HEK293 (cell line): ENCODE data around the gene EBF3.

Source experiments
- CTCF ChIA-PET: fragments of 350-600 bp; formaldehyde crosslinking; extraction: SDS; loops from one replicate; lab custom pipeline; 2021; ENCODE audit warnings: antibody characterized with exemption; lab: Yijun Ruan, JAX
- POLR2A ChIA-PET: fragments of 300-600 bp; formaldehyde crosslinking; extraction: SDS; loops from one replicate; lab custom pipeline; 2020; ENCODE audit warnings: antibody characterized with exemption, inconsistent platforms; lab: Yijun Ruan, JAX
- H3K27ac ChIP-seq: fragments of 200-500 bp; sonication (Bioruptor generic); 2 replicates; pipeline ENCODE4 v1.5.1; 2014; ENCODE audit warnings: low read depth, low read length, control low read depth, inconsistent platforms; ENCODE audit errors: extremely low read depth
- H3K36me3 ChIP-seq, 2 experiments: fragments of 200-500 bp in 1 of 2; sonication (Bioruptor generic) in 1 of 2; 1 replicate in 1 of 2; 2 replicates in 1 of 2; pipeline ENCODE4 v1.5.1; 2014 to 2017; ENCODE audit warnings: inconsistent platforms in 2 of 2, low read length in 2 of 2; ENCODE audit not compliant: control insufficient read depth in 2 of 2, insufficient read depth in 1 of 2
- H3K4me1 ChIP-seq: fragments of 200-500 bp; sonication (Bioruptor generic); 2 replicates; pipeline ENCODE4 v1.5.1; 2014; ENCODE audit warnings: mild to moderate bottlenecking, low read length, inconsistent platforms; ENCODE audit not compliant: control insufficient read depth, insufficient read depth
- H3K4me3 ChIP-seq: 2 replicates; pipeline ENCODE4 v1.5.1; 2011; ENCODE audit warnings: low read depth, mild to moderate bottlenecking, control low read depth, low read length, moderate library complexity
- H3K9me3 ChIP-seq: fragments of 200-500 bp; sonication (Bioruptor generic); 2 replicates; pipeline ENCODE4 v1.5.1; 2014; ENCODE audit warnings: low read depth, low read length, inconsistent platforms; ENCODE audit not compliant: control insufficient read depth, insufficient read depth
- GLIS1 ChIP-seq: fragments of 450-650 bp; formaldehyde crosslinking; IDR thresholded peaks from 2 replicates; pipeline ENCODE4 v1.5.1; 2016; ENCODE audit warnings: missing biosample characterization, missing genetic modification characterization
- GLIS2 ChIP-seq: fragments of 450-650 bp; formaldehyde crosslinking; IDR thresholded peaks from 2 replicates; pipeline ENCODE4 v1.5.1; 2016; ENCODE audit warnings: missing biosample characterization, missing genetic modification characterization
- KLF7 ChIP-seq: fragments of 450-650 bp; formaldehyde crosslinking; IDR thresholded peaks from 2 replicates; pipeline ENCODE4 v1.5.1; 2016; ENCODE audit warnings: missing biosample characterization, missing genetic modification characterization, borderline replicate concordance
- MYNN ChIP-seq: fragments of 450-650 bp; formaldehyde crosslinking; IDR thresholded peaks from 2 replicates; pipeline ENCODE4 v1.5.1; 2016; ENCODE audit warnings: missing biosample characterization, missing genetic modification characterization, borderline replicate concordance
- OSR2 ChIP-seq: fragments of 450-650 bp; formaldehyde crosslinking; IDR thresholded peaks from 2 replicates; pipeline ENCODE4 v1.5.1; 2016; ENCODE audit warnings: missing biosample characterization, missing genetic modification characterization
- REPIN1 ChIP-seq: fragments of 450-650 bp; formaldehyde crosslinking; IDR thresholded peaks from 2 replicates; pipeline ENCODE4 v1.5.1; 2017; ENCODE audit warnings: missing biosample characterization, missing genetic modification characterization, low read depth
- SALL2 ChIP-seq: fragments of 450-650 bp; formaldehyde crosslinking; IDR thresholded peaks from 2 replicates; pipeline ENCODE4 v1.5.0; 2017; ENCODE audit warnings: missing biosample characterization, mild to moderate bottlenecking, missing genetic modification characterization, borderline replicate concordance
- SETDB1 ChIP-seq: IDR thresholded peaks from one replicate; pipeline ENCODE4 v1.6.1; 2017; ENCODE audit warnings: mild to moderate bottlenecking, low read length, moderate library complexity, mixed read lengths; ENCODE audit not compliant: insufficient read length
- TRIM28 ChIP-seq: IDR thresholded peaks from 2 replicates; pipeline ENCODE4 v1.6.1; 2011; ENCODE audit warnings: low read length, control low read depth, borderline replicate concordance
- ZFP3 ChIP-seq: fragments of 450-650 bp; formaldehyde crosslinking; IDR thresholded peaks from 2 replicates; pipeline ENCODE4 v1.5.1; 2016; ENCODE audit warnings: low read depth, missing biosample characterization, missing genetic modification characterization
- ZNF133 ChIP-seq: fragments of 450-650 bp; formaldehyde crosslinking; IDR thresholded peaks from 2 replicates; pipeline ENCODE4 v1.5.1; 2016; ENCODE audit warnings: missing biosample characterization, missing genetic modification characterization
- ZNF140 ChIP-seq: fragments of 450-650 bp; formaldehyde crosslinking; IDR thresholded peaks from 2 replicates; pipeline ENCODE4 v1.5.1; 2016; ENCODE audit warnings: missing biosample characterization, missing genetic modification characterization
- ZNF19 ChIP-seq: fragments of 450-650 bp; formaldehyde crosslinking; IDR thresholded peaks from 2 replicates; pipeline ENCODE4; 2016; ENCODE audit warnings: missing biosample characterization, missing genetic modification characterization, low read depth
- ZNF391 ChIP-seq: fragments of 450-650 bp; formaldehyde crosslinking; IDR thresholded peaks from 2 replicates; pipeline ENCODE4 v1.5.1; 2016; ENCODE audit warnings: low read depth, missing biosample characterization, missing genetic modification characterization, borderline replicate concordance
- ZNF514 ChIP-seq: fragments of 450-650 bp; formaldehyde crosslinking; IDR thresholded peaks from 2 replicates; pipeline ENCODE4 v1.5.1; 2016; ENCODE audit warnings: missing biosample characterization, missing genetic modification characterization
- ZNF548 ChIP-seq: fragments of 450-650 bp; formaldehyde crosslinking; IDR thresholded peaks from 2 replicates; pipeline ENCODE4 v1.5.1; 2016; ENCODE audit warnings: missing biosample characterization, missing genetic modification characterization
- ZNF580 ChIP-seq: fragments of 450-650 bp; formaldehyde crosslinking; IDR thresholded peaks from 2 replicates; pipeline ENCODE4 v1.5.1; 2016; ENCODE audit warnings: missing biosample characterization, missing genetic modification characterization
- ZNF626 ChIP-seq: fragments of 450-650 bp; sonication (Bioruptor Pico); formaldehyde crosslinking; IDR thresholded peaks from 2 replicates; pipeline ENCODE4 v1.5.1; 2018; ENCODE audit warnings: missing biosample characterization, missing genetic modification characterization, inconsistent platforms
- ZNF654 ChIP-seq: fragments of 450-650 bp; formaldehyde crosslinking; IDR thresholded peaks from 2 replicates; pipeline ENCODE4 v1.5.1; 2016; ENCODE audit warnings: low read depth, missing biosample characterization, missing genetic modification characterization
- ZNF658 ChIP-seq: fragments of 450-650 bp; formaldehyde crosslinking; IDR thresholded peaks from 2 replicates; pipeline ENCODE4; 2016; ENCODE audit warnings: missing biosample characterization, missing genetic modification characterization
- ZNF660 ChIP-seq: fragments of 450-650 bp; IDR thresholded peaks from 2 replicates; pipeline ENCODE4 v1.5.1; 2018; ENCODE audit warnings: missing biosample characterization, mild to moderate bottlenecking, missing genetic modification characterization
- ZNF670 ChIP-seq: fragments of 450-650 bp; formaldehyde crosslinking; IDR thresholded peaks from 2 replicates; pipeline ENCODE4 v1.5.1; 2016; ENCODE audit warnings: missing biosample characterization, missing genetic modification characterization, low read depth
- ZNF785 ChIP-seq: fragments of 450-650 bp; formaldehyde crosslinking; IDR thresholded peaks from 2 replicates; pipeline ENCODE4 v1.5.1; 2016; ENCODE audit warnings: missing biosample characterization, missing genetic modification characterization
- TF ChIP-seq, protein P1 (sequence below): fragments of 450-650 bp; formaldehyde crosslinking; IDR thresholded peaks from 2 replicates; pipeline ENCODE4 v1.5.1; 2016; ENCODE audit warnings: missing biosample characterization, missing genetic modification characterization, borderline replicate concordance
- TF ChIP-seq, protein P2 (sequence below): fragments of 450-650 bp; formaldehyde crosslinking; IDR thresholded peaks from 2 replicates; pipeline ENCODE4 v1.5.1; 2016; ENCODE audit warnings: missing biosample characterization, missing genetic modification characterization

The EBF3 gene

DNA sequence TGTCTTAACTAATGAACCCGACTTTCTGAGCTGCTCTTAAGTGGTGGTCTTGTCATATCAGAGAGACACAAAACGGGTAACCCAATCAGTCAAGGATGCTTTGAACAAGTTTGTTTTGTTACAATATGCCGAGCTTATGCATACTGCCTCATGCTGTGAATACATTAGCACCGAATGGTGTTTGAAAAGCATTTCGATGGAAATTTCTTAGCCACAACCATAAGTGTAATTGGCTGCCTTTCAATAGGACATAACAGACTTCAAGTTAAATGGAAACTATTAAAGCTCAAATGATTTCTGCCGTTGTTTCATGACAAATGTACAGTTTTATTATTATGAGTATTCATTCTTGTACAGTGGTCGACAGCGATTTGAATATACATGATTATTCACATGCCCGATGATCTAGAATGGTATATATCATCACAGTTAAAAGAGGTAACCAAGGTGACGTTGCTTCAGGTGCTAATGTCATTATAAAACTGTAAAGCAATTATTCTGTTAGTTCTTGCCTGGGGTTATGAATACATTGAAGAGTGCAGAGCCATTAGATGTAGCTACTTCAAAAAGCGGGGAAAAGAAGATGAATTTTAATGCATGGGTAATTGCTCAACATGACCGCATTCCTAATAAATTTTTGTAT, 118.8 kb downstream of the EBF3 start:
- Histone ChIP-seq H3K4me1 (no peaks in the 10 kb centered on the region), H3K9me3 (no peaks in the 10 kb centered on the region), H3K27ac (no peak overlapping the region), H3K36me3 (peaks cover 0 to 51% of the 10 kb centered on the region in 2 experiments; a peak in 2 of 3 replicates), H3K4me3 (no peak overlapping the region)
- ChIA-PET POLR2A (no interaction called here), CTCF (interaction anchor here (0.6 kb wide), 1 partner anchor 98 kb away, joined by 3 read pairs; no protein-coding TSS in a partner anchor)
- no peak for TF ChIP-seq ZNF654 (tag by site-specific recombination)
- TF ChIP-seq, protein P1, sequence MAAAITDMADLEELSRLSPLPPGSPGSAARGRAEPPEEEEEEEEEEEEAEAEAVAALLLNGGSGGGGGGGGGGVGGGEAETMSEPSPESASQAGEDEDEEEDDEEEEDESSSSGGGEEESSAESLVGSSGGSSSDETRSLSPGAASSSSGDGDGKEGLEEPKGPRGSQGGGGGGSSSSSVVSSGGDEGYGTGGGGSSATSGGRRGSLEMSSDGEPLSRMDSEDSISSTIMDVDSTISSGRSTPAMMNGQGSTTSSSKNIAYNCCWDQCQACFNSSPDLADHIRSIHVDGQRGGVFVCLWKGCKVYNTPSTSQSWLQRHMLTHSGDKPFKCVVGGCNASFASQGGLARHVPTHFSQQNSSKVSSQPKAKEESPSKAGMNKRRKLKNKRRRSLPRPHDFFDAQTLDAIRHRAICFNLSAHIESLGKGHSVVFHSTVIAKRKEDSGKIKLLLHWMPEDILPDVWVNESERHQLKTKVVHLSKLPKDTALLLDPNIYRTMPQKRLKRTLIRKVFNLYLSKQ (tag by site-specific recombination) = no peak
- TF ChIP-seq MYNN = no peak
- TF ChIP-seq GLIS1 (tag by site-specific recombination) = no peak
- no peak for TF ChIP-seq ZNF580
- TF ChIP-seq ZFP3 = no peak
- TF ChIP-seq ZNF626 (tag by site-specific recombination) = no peak
- TF ChIP-seq OSR2 (tag by site-specific recombination) = no peak
- no peak for TF ChIP-seq ZNF514 (tag by site-specific recombination)
- TF ChIP-seq ZNF391 (tag by site-specific recombination) = no peak
- no peak for TF ChIP-seq SALL2
- TF ChIP-seq, protein P2, sequence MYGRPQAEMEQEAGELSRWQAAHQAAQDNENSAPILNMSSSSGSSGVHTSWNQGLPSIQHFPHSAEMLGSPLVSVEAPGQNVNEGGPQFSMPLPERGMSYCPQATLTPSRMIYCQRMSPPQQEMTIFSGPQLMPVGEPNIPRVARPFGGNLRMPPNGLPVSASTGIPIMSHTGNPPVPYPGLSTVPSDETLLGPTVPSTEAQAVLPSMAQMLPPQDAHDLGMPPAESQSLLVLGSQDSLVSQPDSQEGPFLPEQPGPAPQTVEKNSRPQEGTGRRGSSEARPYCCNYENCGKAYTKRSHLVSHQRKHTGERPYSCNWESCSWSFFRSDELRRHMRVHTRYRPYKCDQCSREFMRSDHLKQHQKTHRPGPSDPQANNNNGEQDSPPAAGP (tag by site-specific recombination) = no peak
- TF ChIP-seq ZNF658 = no peak

- POLR2A ChIA-PET = no interaction called here
- CTCF ChIA-PET = no interaction called here
- Histone ChIP-seq H3K27ac (no peak overlapping the region), H3K9me3 (no peaks in the 10 kb centered on the region), H3K4me1 (no peaks in the 10 kb centered on the region), H3K36me3 (peaks cover 0 to 60% of the 10 kb centered on the region in 2 experiments; a peak in 2 of 3 replicates), H3K4me3 (no peak overlapping the region)
- TF ChIP-seq ZNF133 (tag by site-specific recombination) (no peak), ZNF670 (tag by site-specific recombination) (no peak), TRIM28 (no peak), SETDB1 (no peak), KLF7 (tag by site-specific recombination) (no peak), REPIN1 (tag by site-specific recombination) (no peak), GLIS2 (tag by site-specific recombination) (no peak), SALL2 (no peak), ZNF660 (tag by site-specific recombination) (no peak), ZNF785 (no peak), ZNF19 (tag by site-specific recombination) (no peak), ZNF548 (tag by site-specific recombination) (no peak), ZNF140 (tag by site-specific recombination) (no peak)
Observed at GRCh38 chr10:129844216-129844766, 119.8 kb downstream of the EBF3 start.
